GM23248 (cell line): Measurements from ENCODE around the gene HIBADH.

Experiments used
- EZH2 ChIP-seq: fragments of 200-600 bp; sonication (generic); IDR thresholded peaks from 2 replicates; pipeline ENCODE4 v1.6.1; 2018; ENCODE audit warnings: antibody characterized with exemption, mild to moderate bottlenecking; ENCODE audit not compliant: insufficient read depth, poor library complexity, severe bottlenecking
- EZH2phosphoT487 ChIP-seq: fragments of 200-600 bp; sonication (generic); IDR thresholded peaks from 2 replicates; pipeline ENCODE4 v1.6.1; 2018; ENCODE audit warnings: antibody characterized with exemption, moderate library complexity, mild to moderate bottlenecking, low read depth; ENCODE audit not compliant: insufficient read depth

- TF ChIP-seq EZH2: no peak
- no peak for TF ChIP-seq EZH2phosphoT487
Observed at GRCh38 chr7:27693794-27694193, 31.1 kb upstream of the HIBADH start.
